Lower leg skin (tissue), 4 donors: ENCODE results near the gene IRAK1. TPM values are rescaled to one million over a fixed set of nuclear protein-coding genes. Genes with fewer than 3 reads are reported as not detected.

Experiments used
- DNase-seq, 2 donors: peaks; one replicate each; pipeline ENCODE4 v3.0.0-alpha.2; 2019; ENCODE audit warnings: low spot score in 2 of 2
- H3K4me3 ChIP-seq: fragments of 200-600 bp; sonication (generic); 2 replicates; pipeline ENCODE4 v1.5.1; 2017; ENCODE audit warnings: mild to moderate bottlenecking, low read depth; ENCODE audit not compliant: poor library complexity, severe bottlenecking
- POLR2A ChIP-seq, 2 donors: fragments of 450-650 bp; IDR thresholded peaks; one replicate each; pipeline ENCODE4 v1.6.1; 2016 to 2017; ENCODE audit warnings: antibody characterized with exemption in 2 of 2, mild to moderate bottlenecking in 1 of 2, moderate library complexity in 1 of 2
- WGBS, 2 donors: methylation state at CpG; one replicate each; pipeline ENCODE4 v1.1.5; 2018; 5-methylcytosine and 5-hydroxymethylcytosine counted together
- intact Hi-C: fragments of 100-400 bp; cut with DNase I; formaldehyde crosslinking; loops from one replicate; pipeline ENCODE4 v1.15.0; 2023; ENCODE audit warnings: low total_unique reads
- total RNA-seq, 4 donors: library from RNA; depleted of rRNA; stranded (reverse); fragments of >200 nt; gene quantifications; one replicate each; pipeline ENCODE4 v1.1.0, GENCODE V29; 2016
- TF ChIP-seq, protein P1 (sequence below), 3 donors: fragments of 450-650 bp; IDR thresholded peaks; one replicate each; pipeline ENCODE4 v1.5.1; 2016; ENCODE audit warnings: antibody characterized with exemption in 3 of 3, mild to moderate bottlenecking in 3 of 3, moderate library complexity in 2 of 3

Gene IRAK1
- total RNA-seq, 4 donors from 2014 or later, result 57.5 to 67.4 (median 60.6) TPM

DNA sequence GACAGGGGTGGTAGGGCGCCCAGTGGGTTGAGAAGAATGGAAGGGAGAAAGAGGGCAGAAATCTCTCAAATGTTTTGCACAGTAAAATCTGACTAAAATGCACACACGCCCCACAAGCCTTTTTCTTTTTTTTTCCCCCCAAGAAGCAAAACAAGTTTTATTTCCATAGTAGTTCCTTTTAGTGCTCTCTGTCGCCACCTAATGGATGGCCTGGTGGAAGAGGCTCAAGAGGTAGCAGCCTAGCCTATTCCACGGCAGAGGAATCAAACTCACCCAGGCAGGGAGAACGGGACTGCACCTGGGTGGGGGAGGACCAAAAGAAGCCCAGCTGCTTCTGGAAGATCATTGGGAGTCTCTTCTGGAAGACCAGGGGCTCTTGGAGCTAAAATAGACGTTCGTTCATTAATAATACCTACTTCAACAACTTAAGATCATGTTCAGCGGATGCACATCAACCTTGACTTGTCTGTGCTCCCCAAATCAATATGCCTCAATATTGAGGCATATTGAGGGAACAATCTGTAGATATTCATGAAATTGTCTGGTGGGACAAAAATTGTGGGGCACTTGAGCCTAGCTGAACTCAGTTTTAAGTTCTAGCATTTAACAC is 31.6 kb upstream of the IRAK1 start:
- TF ChIP-seq, protein P1, sequence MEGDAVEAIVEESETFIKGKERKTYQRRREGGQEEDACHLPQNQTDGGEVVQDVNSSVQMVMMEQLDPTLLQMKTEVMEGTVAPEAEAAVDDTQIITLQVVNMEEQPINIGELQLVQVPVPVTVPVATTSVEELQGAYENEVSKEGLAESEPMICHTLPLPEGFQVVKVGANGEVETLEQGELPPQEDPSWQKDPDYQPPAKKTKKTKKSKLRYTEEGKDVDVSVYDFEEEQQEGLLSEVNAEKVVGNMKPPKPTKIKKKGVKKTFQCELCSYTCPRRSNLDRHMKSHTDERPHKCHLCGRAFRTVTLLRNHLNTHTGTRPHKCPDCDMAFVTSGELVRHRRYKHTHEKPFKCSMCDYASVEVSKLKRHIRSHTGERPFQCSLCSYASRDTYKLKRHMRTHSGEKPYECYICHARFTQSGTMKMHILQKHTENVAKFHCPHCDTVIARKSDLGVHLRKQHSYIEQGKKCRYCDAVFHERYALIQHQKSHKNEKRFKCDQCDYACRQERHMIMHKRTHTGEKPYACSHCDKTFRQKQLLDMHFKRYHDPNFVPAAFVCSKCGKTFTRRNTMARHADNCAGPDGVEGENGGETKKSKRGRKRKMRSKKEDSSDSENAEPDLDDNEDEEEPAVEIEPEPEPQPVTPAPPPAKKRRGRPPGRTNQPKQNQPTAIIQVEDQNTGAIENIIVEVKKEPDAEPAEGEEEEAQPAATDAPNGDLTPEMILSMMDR (IDR thresholded peaks at IDR 0.05), result no peak
- no peak for TF ChIP-seq POLR2A (IDR thresholded peaks at IDR 0.05)
- intact Hi-C loops, result no loop called here
- DNase-seq, result peak; percentile 62 to 94

DNA sequence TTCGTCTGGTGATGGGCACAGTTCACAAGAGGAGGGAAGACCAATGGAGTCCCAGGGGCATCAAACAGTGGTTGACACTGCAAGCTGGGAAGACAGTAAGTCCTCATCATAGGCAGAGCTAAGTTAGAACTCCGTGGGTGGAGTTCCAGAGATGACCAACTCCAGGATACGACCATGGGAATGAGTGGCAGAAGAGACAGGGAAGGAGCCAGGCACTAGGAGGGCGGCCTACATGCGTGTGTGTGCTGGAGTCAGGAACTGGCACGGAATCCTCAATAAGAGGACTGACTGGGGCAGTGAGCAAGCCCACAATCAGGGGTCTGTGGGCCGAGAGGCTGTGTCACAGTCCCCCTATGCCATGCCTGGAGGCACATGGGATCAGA is 30.4 kb upstream of the IRAK1 start:
- TF ChIP-seq, protein P1 (IDR thresholded peaks at IDR 0.05), result no peak
- TF ChIP-seq POLR2A (IDR thresholded peaks at IDR 0.05), result no peak
- H3K4me3 ChIP-seq, result no peak overlapping the region
- intact Hi-C loops, result no loop called here
- DNase-seq, result no peak
- WGBS, 2 donors, result 46 to 54% methylated on average over 7 of the region's 7 CpGs

More for the DNA sequence above, 31.6 kb upstream of the IRAK1 start:
- H3K4me3 ChIP-seq, result no peak overlapping the region
- WGBS, 2 donors, result 29% methylated on average over 8 of the region's 8 CpGs

DNA sequence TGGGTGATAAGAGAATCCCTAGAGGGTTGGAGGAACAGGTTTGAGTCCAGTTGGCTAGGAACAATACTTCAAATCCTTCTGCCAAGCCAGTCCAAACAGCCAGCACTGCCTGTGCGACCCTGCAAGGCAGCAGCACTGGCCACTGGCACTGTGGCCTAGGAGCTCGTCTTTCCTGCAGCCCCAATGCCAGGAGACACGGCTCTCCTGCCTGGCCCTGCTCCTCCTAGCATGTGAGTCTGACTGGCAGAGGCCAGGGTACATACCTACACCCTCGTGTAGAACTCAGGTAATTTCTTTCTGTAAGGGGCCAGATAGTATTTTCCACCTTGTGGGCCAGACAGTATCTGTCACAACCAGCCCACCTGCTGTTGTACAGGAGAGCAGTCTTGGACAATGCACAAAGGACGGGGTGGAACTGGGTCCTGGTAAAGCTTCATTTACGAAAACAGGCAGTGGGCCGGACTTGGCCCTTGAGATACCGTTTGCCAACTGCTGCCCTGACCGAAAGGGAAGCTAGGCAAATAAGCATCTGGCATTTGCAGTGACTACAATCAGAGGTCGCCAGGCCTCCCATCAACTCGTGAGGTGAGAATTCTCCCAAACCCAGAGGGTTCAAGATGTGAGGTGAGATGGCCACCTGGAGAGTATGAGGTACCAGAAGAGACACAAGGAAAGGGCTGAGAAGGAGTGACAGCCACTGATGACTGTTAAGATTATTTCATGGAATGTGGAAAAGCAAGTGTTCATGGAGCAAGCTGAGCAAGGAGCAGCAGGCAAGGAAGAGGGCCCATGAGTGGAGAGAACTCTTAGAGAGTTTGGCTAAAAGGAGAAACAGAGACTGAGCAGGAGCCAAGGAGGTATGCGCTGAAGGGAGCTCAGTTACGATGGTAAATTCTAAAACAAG is 29.8 kb upstream of the IRAK1 start:
- intact Hi-C loops, result no loop called here
- TF ChIP-seq, protein P1 (IDR thresholded peaks at IDR 0.05), result no peak
- no peak for TF ChIP-seq POLR2A (IDR thresholded peaks at IDR 0.05)
- whole genome bisulfite sequencing, 2 donors, result 49 to 56% methylated on average over 12 to 13 of the region's 13 CpGs
- no peak overlapping the region for H3K4me3 ChIP-seq
- no peak for DNase-seq

DNA sequence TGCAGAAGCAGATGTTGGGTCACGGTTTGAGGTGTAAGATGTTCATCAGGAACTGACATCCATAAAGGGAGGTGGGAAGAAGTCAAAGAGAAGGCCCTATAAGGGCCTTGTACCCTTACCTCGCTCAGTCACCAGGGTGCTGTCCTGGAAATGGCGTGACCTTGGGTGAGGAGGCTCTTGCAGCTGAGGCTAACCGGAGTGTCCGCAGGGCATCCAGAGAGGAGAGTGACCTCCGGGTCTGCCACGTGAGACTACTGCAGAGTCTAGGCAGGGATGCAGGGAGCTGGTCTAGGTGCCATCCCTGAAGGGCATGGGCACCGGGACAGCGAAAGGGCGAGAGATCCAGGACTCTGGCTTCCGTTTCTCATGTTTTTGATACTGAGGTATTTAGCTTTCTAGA is 28.7 kb upstream of the IRAK1 start:
- H3K4me3 ChIP-seq, result no peak overlapping the region
- WGBS, 2 donors, result 80 to 95% methylated on average over 11 of the region's 11 CpGs
- DNase-seq, result no peak
- TF ChIP-seq, protein P1 (IDR thresholded peaks at IDR 0.05), result no peak
- no peak for TF ChIP-seq POLR2A (IDR thresholded peaks at IDR 0.05)
- intact Hi-C loops, result no loop called here

DNA sequence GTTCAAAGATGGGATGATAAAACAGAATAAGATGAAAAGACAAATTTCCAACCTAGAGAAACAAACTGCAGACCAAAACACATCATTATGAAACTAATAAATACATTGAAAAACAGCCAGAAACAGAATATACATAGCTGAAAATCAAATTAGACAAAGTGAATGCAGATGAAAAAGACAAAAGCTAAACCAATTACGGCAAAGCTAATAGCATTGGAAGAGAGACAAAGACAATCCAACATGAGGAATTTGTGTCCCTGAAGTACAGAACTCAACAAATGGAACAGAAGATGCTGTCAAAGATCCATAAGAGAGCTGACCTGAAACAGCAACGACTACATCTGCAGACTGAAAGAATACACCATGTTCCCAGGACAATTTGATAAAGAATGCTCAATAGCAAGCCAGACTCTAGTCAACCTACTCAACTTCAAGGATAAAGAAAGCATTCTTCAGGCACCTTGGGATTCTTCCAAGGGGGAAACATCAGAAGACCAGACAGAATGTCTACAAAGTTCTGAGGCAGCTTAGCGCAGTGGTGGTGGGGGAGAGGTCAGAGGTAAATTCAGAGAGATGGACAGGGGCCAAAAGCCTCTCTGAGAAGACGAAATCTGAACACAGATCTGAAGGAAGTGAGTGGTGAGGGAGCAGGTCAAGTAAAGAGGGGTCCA is 27.4 kb upstream of the IRAK1 start:
- TF ChIP-seq, protein P1 (IDR thresholded peaks at IDR 0.05), result no peak
- TF ChIP-seq POLR2A (IDR thresholded peaks at IDR 0.05), result no peak
- no peak for DNase-seq
- intact Hi-C loops, result no loop called here
- 36 to 54% methylated on average over 4 of the region's 4 CpGs for WGBS, 2 donors
- H3K4me3 ChIP-seq, result no peak overlapping the region
